ENCODE data around the gene CAPN11. TPM values are rescaled to one million over a fixed set of nuclear protein-coding genes. Genes with fewer than 3 reads are reported as not detected.

CAPN11 gene
- total and polyA plus RNA-seq, 10 of the 15 experiments (the other 5 are each of a cell fraction or from before 2014, with no cell fraction given), result 0.05 to 0.44 (median 0.31) TPM

DNA sequence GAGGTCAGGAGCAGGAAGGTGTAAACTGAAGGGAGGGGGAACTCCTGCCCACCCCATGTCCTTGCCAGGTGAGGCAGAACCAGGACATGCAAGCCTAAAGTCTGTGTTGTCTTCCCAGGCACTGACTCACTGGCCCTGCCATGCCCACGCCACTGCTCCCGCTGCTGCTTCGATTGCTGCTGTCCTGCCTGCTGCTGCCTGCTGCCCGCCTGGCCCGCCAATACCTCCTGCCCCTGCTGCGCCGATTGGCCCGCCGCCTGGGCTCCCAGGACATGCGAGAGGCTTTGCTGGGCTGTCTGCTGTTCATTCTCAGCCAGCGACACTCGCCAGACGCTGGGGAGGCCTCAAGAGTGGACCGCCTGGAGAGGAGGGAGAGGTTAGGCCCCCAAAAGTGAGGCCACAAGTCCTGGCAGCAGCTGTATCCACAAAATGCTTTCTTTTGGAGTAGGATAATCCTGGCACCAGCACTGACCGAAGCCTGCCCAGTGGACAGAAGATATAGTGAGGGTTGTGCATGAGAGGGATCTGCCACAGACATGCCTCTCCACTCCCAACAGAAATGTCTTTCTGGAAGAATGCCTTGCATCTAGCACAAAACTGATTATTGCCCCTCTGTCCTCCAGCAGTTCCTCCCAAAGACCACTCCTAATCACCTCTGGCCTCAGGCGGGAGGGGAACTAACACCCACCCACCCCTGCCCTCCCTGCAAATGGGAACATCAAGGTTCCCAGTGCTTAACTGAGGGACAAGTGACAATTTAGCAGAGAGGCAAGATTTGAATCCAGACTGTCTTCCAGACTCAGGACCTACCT is 58.9 kb downstream of the CAPN11 start:
- peaks cover 27% of the 10 kb centered on the region for H3K4me1 ChIP-seq (ENCODE audit: control insufficient read depth, insufficient read depth, low read length)
- no peak overlapping the region for H2AFZ ChIP-seq (ENCODE audit: control insufficient read depth, low read depth, low read length)
- H3K27ac ChIP-seq (ENCODE audit: control insufficient read depth, insufficient read depth), result no peak overlapping the region; the same call in 1 of the 2 replicates
- no peaks in the 10 kb centered on the region for H4K20me1 ChIP-seq (ENCODE audit: control insufficient read depth, insufficient read depth)
- DNase-seq (ENCODE audit: low read depth, low spot score) (no peak), FAIRE-seq (no peak), ATAC-seq (no peak)
- in situ Hi-C loops (cut with MboI), result no loop called here
- 95% methylated on average over 14 of the region's 16 CpGs for WGBS (ENCODE audit: insufficient coverage, insufficient replicate concordance, low lambda C conversion rate, missing lambda C conversion rate)
- no peak overlapping the region for H3K9ac ChIP-seq (ENCODE audit: control insufficient read depth, insufficient read depth, low read length)
- no peak overlapping the region for H3K4me3 ChIP-seq
- ChIA-PET SMC1A (ENCODE audit: uncharacterized antibody, unreplicated experiment) (interaction anchor here (0.9 to 1.1 kb wide), 2 partner anchors 18 to 51 kb away, joined by 3 read pairs; no protein-coding TSS in a partner anchor), RAD21 (ENCODE audit: unreplicated experiment) (interaction anchor here (1.3 to 3.1 kb wide), 3 partner anchors 29 to 217 kb away, joined by 3 to 14 read pairs (median 12); partner anchors contain the start of gene HSP90AB1), CTCF (interaction anchor here (0.8 to 4.2 kb wide), 4 partner anchors 18 to 95 kb away, joined by 3 to 22 read pairs (median 4); partner anchors contain the start of genes AARS2 and HSP90AB1), POLR2A (interaction anchor here (1.1 to 7.0 kb wide), 4 partner anchors 28 to 45 kb away, joined by 4 to 63 read pairs (median 11); partner anchors contain the start of gene HSP90AB1)
- H3K9me3 ChIP-seq (replicated peaks; ENCODE audit: control insufficient read depth, insufficient read depth, low read length), result no peaks in the 10 kb centered on the region
- H3K27me3 ChIP-seq (replicated peaks in 1 of 2; ENCODE audit: control insufficient read depth in 2 of 2, insufficient read depth in 2 of 2, low read length in 1 of 2), result no peaks in the 10 kb centered on the region
- peak overlapping the region; percentile 78; the same call in 1 of the 2 replicates for H3K4me2 ChIP-seq (ENCODE audit: control insufficient read depth, insufficient read depth)
- TF ChIP-seq RAD21 (IDR thresholded peaks at IDR 0.05; ENCODE audit: insufficient read depth, low read depth, low read length), result no peak
- TF ChIP-seq SIX5 (IDR thresholded peaks at IDR 0.05; ENCODE audit: low read depth, low read length, severe bottlenecking), result no peak
- TF ChIP-seq, protein P1, sequence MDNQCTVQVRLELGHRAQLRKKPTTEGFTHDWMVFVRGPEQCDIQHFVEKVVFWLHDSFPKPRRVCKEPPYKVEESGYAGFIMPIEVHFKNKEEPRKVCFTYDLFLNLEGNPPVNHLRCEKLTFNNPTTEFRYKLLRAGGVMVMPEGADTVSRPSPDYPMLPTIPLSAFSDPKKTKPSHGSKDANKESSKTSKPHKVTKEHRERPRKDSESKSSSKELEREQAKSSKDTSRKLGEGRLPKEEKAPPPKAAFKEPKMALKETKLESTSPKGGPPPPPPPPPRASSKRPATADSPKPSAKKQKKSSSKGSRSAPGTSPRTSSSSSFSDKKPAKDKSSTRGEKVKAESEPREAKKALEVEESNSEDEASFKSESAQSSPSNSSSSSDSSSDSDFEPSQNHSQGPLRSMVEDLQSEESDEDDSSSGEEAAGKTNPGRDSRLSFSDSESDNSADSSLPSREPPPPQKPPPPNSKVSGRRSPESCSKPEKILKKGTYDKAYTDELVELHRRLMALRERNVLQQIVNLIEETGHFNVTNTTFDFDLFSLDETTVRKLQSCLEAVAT (IDR thresholded peaks at IDR 0.05), result 0 out of 2 replicates have a peak, but pooled peaks have one; percentile 27
- intact Hi-C loops (cut with micrococcal nuclease; ENCODE audit: unreplicated experiment), result loop anchor here (2.0 kb wide), 1 partner anchor 41 kb away; no protein-coding TSS in a partner anchor
- no peaks in the 10 kb centered on the region for H3K36me3 ChIP-seq (ENCODE audit: control insufficient read depth in 2 of 2, insufficient read depth in 2 of 2, low read length in 1 of 2)
- no peaks in the 10 kb centered on the region for H3K79me2 ChIP-seq (ENCODE audit: control insufficient read depth, insufficient read depth, low read length)
- no TSS peak for BruUV-seq (replicated peaks)

Measured in GM12878 (cell line).